GM18499 (cell line): ENCODE results near the gene KRT33A.
"Not testable (repeated sequence)": the region's sequence is repeated elsewhere in the genome, so short reads cannot be mapped to it uniquely, and the experiment has no call there.

Experiments used
- ATAC-seq: cut with Tn5 transposase; IDR thresholded peaks from one replicate; pipeline ENCODE4 v1.9.1; 2021; ENCODE audit warnings: moderate number of reproducible peaks; ENCODE audit not compliant: insufficient read depth, unreplicated experiment

KRT33A gene

DNA sequence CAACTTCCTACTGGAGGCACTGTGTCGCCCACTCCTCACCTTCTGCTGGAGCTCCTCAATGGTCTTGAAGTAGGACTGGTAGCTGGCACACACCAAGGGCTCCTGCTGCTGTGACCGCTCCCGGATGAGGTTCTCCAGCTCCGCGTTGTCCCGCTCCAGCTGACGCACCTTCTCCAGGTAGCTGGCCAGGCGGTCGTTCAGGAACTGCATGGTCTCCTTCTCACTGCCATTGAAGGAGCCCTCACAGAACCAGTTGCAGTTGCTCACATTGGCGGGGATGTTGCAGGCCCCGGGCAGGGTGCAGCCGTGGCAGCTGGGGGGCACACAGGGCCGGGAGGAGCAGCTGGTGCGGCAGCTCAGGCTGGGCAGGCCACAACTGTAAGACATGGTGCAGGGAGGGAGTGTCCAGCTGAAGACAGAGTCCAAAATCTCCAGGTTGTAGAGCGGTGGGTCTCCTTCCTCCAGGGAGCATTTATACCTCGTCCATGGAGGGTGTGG, at the start of gene KRT33A:
Gene KRT33A, minus strand, starts transcription at position 448 of the 498 bp plus-strand sequence. Its CDS starts 61 bp downstream, at position 387.
- ATAC-seq: not testable (repeated sequence)

DNA sequence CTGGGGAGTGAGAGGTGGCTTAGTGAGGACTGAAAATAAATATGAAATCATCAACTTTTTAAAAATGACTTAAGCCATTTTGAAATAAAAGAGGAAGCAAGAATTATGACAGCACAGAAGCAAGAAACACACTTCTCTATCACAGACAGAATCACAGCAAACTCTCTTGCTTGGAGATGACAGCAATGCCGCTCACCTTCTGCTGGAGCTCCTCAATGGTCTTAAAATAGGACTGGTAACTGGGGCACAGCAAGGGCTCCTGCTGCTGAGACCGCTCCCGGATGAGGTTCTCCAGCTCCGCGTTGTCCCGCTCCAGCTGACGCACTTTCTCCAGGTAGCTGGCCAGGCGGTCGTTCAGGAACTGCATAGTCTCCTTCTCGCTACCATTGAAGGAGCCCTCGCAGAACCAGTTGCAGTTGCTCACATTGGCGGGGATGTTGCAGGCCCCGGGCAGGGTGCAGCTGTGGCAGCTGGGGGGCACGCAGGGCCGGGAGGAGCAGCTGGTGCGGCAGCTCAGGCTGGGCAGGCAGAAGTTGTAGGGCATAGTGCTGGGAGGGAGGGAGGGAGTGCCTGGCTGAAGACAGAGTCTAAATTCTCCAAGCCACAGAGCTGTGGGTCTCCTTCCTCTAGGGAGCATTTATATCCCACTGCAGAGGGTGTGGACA, 46.5 kb upstream of the KRT33A start, which contains the start of gene KRT31:
Gene KRT31, minus strand, starts transcription at position 613 of the 665 bp plus-strand sequence. Its CDS starts 69 bp downstream, at position 544.
- ATAC-seq: no peak

DNA sequence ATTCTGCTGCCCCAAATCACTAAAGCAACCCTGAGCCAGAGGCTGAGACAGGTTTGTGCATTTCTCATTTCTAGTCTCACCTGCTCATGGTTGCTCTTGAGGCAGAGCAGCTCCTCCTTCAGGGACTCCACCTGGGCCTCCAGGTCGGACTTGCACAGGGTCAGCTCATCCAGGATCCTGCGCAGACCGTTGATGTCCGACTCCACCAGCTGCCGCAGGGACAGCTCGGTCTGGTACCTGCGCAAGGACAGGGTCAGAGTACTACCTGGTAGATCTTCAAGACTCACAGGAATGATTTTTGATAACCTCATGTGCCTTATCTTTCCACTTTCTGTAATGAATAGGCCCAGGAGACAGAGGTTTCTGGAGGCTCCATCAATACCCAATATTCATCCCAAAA, 45.7 kb upstream of the KRT33A start:
- no peak for ATAC-seq

DNA sequence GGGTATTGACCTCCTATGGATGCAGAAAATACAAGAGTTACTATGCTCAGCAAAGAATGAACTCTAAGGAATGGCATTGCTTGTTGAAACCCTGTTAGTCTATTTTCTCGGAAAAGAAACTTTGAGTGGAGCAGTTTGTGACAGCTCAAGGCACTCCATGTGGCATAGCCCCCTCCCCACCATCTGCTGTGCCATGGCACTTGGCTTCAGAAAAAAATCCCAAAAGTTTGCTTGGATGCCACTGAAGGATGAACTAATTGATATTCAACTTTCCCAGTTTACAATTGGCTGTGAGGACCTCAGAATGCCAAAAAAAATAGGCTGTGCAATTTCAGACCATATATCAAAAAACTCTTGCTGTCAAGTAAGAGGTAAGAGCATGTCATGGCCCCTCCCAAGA, 45.0 kb upstream of the KRT33A start:
- no peak for ATAC-seq

DNA sequence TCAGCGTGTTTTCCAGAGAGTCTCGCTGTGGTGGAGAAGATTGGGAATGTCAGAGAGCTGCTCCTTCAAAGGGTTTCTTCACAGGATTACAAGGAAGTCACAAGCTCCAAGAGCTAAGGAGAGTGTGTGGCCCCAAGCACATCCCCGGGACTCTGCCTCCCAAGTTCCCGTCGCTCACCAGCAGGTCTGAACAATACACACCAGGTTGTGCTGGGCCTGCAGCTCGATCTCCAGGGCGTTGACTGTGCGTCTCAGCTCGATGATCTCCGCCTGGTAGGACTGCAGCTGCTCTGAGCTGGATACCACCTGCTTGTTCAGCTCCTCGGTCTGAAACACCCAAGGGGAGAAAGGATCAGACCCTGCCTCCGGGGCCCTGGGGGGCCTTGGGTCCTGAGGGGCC, 44.4 kb upstream of the KRT33A start:
- ATAC-seq: not testable (repeated sequence)

DNA sequence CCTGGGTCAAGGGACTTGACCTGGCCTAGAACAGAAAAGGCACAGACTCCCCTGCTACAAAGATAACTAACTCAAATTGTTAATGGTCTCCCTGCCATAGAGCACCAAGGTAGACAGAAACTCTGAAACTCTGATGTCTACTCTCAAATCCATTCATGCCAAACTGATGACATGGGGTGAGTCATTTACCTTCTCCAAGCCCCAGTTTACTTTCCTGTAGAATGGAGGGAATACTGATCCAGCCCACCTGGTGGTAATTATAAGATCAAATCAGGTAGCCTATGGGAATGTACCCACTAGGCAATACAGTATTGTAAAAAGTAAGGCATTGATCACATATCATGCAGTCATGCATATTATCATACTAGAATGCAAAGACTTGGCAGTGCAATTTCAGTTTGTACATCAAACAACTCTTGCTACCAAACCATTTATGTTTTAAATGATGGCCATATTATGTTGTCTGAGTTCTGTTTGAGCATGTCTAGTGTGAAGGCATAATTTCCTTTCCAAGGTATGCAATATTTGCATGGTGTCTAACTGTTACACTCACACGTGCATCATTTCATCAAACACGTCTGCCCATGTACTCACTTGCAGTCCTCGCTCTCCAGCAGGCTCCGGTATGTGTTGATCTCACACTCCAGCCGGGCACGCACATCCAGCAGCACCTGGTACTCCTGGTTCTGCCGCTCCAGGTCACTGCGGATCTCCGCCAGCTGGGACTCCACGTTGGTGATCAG, 43.8 kb upstream of the KRT33A start:
- ATAC-seq: no peak

DNA sequence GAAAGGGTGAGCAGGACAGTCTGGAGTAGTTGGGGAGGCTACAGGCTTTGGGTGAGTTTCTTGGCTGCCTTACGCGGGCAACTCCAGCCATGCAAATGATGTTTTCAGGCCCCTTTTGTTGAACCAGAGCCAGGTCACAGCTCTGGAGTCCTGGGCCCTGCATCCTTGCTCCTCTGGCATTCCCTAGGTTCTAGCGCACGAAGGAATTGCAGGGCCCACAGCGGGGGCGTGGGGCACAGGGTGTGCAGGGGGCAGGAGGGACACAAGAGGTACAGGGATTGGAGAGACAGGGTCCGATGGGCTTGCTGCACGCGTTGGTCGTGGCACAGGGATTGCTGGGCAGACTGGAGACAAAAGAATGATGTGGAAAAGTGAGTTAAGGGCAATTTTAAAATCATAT, 43.2 kb upstream of the KRT33A start:
- no peak for ATAC-seq

DNA sequence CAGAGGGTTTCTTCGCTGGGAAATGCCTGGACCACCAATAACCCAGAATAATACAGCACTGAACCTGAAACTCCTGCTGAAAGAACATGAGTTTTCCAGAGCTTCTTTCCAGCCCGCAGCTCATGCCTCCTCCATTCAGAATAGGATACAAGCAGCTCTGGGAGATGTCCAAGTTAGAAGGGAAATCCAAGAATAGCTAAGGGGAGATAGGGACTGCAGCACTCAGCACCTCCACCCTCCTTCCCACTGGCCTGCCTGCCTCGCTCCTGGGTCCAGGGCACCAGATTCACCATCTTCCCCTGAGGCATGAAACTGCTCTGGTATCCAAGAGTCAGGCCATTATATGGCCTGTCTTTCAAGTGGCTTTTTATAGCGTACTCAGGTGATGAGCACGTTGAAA, 42.7 kb upstream of the KRT33A start:
- no peak for ATAC-seq

DNA sequence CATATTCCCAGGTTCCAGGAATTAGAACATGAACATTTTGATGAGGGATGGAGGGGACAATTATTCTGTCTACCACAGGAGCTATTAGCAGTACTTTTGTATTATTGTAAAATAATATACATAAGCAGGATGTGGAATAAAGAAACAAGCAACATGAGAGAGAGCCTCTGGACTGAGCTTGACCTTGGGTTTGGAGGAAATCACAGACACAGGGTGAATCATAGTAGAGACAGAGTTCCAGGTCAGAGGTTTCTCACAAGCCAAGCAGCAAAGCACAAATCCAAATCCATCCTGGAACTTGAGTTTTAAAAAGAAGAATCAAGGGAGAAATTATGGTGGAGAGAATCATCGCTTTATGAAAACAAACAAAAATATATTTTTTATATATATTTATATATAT, 41.6 kb upstream of the KRT33A start:
- no peak for ATAC-seq

DNA sequence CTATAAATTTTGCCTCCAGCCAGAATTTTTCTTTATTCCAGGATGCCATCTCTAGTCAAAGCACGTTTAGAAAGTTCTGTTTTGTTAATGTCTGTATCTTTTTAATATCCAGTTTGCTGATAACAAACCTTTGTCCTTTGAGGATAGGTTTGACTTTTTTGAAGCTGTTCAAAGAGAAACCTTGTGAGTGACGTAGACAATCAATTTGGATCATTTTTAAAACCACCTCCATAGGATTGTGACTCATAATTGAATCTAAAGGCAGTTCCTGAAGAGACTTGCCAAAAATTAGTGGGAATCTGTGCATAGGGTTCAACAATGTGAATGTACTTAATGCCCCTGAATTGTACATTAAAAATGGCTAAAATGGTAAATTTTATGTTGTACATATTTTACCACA, 40.9 kb upstream of the KRT33A start:
- ATAC-seq: no peak

DNA sequence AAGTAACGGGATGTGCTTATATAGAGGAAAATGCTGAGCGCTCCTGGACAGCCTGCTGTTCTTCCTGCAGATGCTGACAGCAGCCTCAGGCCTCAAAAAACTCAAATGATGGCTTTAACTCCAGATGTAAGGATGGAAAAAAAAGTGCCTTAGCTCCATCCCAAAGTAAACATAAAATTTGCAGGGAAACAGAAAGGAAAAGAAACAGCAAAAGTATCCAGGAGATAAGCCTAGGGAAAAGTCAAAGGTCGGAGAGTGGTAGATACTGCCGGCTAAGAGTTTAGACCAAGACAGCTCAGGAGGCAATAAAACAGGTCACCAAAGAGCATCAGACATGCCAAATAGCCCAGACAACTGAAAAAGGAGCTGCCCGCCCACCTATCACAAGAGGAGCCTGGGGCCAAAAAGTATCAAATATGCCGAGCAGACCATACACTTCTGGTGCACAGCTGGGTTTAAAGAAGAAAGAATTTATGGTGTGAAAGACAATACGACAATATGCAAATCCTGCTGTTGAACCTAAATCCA, 39.8 kb upstream of the KRT33A start:
- ATAC-seq: no peak

DNA sequence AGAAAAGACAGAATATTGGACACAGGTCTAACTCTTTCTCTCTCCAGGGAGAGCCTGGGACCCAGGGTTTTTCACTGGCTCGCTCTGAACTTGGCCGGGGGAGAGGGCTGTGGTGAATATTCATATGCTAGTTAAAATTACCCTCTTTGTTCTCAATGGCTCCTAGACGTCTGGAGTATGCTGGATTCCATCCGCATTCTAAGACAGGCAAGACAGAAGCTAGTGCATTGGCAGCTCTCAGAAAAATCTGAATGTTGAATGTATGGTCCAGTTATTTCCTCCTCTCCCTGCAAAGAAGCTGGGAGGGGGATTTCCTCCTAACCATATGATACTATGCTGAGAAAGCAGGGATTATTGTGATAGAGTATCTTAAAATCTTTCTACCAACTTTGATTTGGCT, 37.0 kb upstream of the KRT33A start:
- ATAC-seq: no peak

DNA sequence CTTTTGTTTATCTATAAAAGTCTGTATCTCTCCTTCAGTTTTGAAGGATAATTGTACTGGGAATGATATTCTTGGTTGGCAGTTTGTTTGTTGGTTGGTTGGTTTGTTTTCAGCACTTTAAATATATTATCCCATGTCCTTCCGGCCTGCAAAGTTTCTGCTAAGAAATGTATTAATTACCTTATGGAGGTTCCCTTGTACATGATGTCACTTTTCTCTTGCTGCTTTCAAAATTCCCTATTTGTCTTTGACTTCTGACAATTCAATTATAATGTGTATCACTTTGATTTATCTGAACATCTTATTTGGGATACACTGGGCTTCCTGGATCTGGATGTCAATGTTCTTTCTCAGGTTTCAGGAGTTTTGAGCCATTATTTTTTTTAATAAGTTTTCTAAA, 35.6 kb upstream of the KRT33A start:
- ATAC-seq: no peak

DNA sequence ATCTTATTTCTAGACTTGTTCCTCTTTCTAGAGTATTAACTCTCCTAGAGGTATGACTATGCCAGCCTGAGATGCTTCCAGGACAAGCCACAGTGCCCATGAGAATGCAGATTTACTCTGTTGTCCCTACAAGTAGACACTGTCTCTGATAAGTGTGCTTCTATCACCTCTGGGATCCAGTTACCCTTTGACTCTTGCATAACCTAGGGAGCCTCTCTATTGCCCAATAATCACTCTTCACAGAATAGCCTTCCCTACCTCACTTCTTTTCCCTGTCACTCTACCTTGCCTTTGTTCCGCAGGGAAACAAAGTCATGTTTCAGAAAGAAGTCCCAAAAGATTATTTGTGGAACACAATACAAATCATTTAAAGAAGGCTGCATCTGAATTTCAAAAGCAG, 33.1 kb upstream of the KRT33A start:
- ATAC-seq: no peak

DNA sequence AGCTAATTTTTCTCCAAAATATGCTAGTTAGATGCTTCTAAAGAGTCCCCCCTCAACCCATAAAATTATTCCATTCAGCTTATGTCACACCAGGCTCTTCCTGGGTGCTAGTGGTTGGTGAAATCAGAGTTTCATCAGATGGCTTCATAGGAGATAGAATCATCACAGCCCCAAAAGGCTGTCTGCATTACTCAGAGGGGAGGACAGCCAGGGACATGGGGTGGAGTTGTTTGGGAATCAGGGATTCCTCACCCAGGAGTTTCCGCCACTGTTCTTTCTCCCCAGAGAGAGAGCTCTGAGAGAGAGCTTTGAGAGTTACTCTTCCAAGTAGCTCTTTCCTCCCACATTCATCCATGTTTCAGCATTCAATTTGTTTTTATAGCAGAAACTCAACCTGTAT, 31.8 kb upstream of the KRT33A start:
- no peak for ATAC-seq

DNA sequence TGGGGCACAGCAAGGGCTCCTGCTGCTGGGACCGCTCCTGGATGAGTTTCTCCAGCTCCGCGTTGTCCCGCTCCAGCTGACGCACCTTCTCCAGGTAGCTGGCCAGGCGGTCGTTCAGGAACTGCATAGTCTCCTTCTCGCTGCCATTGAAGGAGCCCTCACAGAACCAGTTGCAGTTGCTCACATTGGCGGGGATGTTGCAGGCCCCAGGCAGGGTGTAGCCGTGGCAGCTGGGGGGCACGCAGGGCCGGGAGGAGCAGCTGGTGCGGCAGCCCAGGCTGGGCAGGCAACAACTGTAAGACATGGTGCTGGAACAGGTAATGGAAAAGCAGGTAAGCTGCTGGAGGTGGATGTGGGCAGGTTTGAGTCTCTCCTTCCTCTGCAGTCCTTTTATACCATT, 31.3 kb upstream of the KRT33A start, which contains the start of gene KRT34:
Gene KRT34, minus strand, starts transcription at position 364 of the 400 bp plus-strand sequence. Its CDS starts 60 bp downstream, at position 304.
- not testable (repeated sequence) for ATAC-seq

DNA sequence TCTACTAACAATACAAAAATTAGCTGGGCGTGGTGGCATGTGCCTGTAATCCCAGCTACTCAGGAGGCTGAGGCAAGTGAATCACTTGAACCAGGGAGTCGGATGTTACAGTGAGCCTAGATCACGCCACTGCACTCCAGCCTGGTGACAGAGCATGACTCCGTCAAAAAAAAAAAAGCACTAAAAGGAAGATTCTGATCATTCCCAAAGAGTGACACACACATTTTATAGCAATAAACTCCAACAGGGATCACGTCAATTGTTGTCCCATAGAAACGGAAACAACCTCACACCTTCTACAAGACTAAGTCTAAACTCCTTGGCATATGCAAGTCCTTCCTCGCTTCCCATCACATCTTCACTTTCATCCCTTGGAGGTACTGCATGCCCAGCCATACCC, 29.5 kb upstream of the KRT33A start:
- not testable (repeated sequence) for ATAC-seq

DNA sequence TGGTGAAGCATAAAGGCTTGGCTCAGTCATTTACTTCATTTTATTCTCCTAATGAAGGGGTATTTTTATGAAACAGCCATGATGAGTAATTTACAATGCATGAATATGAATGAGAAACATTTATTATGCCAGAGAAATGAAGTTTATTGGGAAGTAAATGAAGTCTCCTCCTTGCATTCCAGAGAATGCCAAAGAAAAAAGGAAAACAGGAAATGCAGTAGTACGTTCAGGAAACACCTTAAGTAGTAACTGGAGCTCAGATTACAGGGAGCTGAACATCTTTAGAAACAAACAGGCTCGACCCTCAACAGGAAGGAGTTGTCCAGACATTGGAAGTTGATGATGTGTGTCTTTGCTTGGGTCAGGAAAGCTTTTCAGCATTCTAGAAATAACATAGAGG, 26.9 kb upstream of the KRT33A start:
- ATAC-seq: no peak

DNA sequence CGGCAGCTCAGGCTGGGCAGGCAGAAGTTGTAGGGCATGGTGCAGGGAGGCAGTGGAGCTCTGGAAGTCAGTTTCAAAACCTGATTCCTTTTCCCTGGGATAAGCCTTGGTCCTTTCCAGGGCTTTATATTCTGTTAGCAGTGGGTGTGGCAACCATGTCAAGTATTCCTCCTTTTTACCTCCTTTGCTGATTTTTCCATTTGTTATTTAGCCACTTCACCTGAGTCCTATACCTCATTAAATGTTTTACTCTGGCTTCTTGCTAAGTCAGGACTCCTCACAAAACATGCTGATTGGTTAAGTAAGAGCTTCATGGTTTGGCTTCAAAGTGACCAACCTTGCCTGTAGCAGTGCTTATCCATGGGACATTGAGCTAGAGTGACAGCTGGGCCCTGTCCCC, 19.1 kb upstream of the KRT33A start, which contains the start of gene KRT33B:
Gene KRT33B, minus strand, starts transcription at position 101 of the 400 bp plus-strand sequence. Its CDS starts 63 bp downstream, at position 38.
- ATAC-seq: no peak

DNA sequence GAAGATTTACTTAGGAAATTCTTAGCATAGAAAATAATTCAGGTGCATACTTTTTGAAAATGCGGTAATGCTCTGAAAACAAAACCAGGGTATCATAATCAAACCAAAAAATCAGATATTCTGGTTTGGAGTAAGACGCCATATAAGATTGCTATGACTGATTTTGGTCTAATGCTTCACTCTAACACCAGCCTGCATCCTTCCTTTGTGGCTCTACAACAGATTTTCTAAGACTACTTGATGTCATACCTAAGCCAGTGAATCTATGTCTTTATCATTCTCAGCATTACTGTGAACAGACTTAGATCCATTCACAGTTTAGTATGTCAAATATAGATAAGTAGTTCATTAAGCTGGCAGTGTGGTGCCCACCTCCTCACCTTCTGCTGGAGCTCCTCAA, 18.4 kb upstream of the KRT33A start:
- ATAC-seq: no peak

DNA sequence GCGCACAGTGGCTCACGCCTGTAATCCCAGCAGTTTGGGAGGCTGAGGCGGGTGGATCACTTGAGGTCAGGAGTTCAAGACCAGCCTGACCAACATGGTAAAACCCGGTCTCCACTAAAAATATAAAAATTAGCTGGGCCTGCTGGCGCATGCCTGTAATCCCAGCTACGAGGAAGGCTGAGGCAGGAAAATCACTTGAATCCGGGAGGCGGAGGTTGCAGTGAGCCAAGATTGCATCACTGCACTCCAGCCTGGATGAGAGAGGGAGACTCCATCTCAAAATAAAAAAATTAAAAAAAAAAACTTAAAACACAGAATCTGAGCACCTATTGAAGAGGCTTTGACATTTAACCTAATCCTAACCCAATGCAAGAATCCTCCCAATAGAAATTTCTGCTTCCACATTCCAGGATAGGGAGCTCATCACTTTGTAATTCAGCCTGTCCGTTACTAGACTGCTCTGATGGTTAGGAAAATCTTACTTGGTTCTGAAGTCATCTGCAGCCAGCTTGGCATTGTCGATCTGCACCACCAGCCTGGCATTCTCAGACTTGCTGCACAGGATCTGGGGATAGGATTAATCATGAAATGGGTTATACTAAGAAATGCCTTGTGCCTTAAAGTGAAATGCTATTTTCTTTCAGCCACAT, 16.9 kb upstream of the KRT33A start:
- no peak for ATAC-seq
